BLaER1 (cell line): Measurements from ENCODE around the gene RBM5.

Experiments used
- H3K27ac ChIP-seq: shearing (Covaris generic); formaldehyde crosslinking; 2 replicates; pipeline ENCODE4 v1.8.1; 2022
- H3K27me3 ChIP-seq: shearing (Covaris generic); formaldehyde crosslinking; 2 replicates; pipeline ENCODE4 v1.8.1; 2022
- H3K36me3 ChIP-seq: shearing (Covaris generic); formaldehyde crosslinking; 2 replicates; pipeline ENCODE4 v1.8.1; 2022
- H3K4me1 ChIP-seq: shearing (Covaris generic); formaldehyde crosslinking; 2 replicates; pipeline ENCODE4 v1.8.1; 2022
- H3K4me2 ChIP-seq: shearing (Covaris generic); formaldehyde crosslinking; 2 replicates; pipeline ENCODE4 v1.8.1; 2022
- H3K4me3 ChIP-seq: shearing (Covaris generic); formaldehyde crosslinking; 2 replicates; pipeline ENCODE4 v1.8.1; 2022
- H3K9ac ChIP-seq: shearing (Covaris generic); formaldehyde crosslinking; 2 replicates; pipeline ENCODE4 v1.8.1; 2022
- H3K9me3 ChIP-seq: shearing (Covaris generic); formaldehyde crosslinking; 2 replicates; pipeline ENCODE4 v1.8.1; 2022
- H4K20me1 ChIP-seq: shearing (Covaris generic); formaldehyde crosslinking; 2 replicates; pipeline ENCODE4 v1.8.1; 2022
- Cebpa-rat ChIP-seq: shearing (Covaris generic); IDR thresholded peaks from 2 replicates; pipeline ENCODE4 v1.8.1; 2022

The RBM5 gene

GRCh38 chr3:50157827-50158529 is 69.3 kb downstream of the RBM5 start:
- H3K4me2 ChIP-seq: peak overlapping the region; percentile 98
- peaks cover 42% of the 10 kb centered on the region for H4K20me1 ChIP-seq
- TF ChIP-seq Cebpa-rat: no peak
- peaks cover 11% of the 10 kb centered on the region for H3K27me3 ChIP-seq
- H3K4me3 ChIP-seq: peak overlapping the region; percentile 79
- peak overlapping the region; percentile 85 for H3K9ac ChIP-seq
- peak overlapping the region; percentile 85 for H3K27ac ChIP-seq
- H3K36me3 ChIP-seq: peaks cover 42% of the 10 kb centered on the region
- peaks cover 80% of the 10 kb centered on the region for H3K4me1 ChIP-seq
- H3K9me3 ChIP-seq: no peaks in the 10 kb centered on the region

- no peak for TF ChIP-seq Cebpa-rat
- H3K4me1 ChIP-seq: peaks cover 86% of the 10 kb centered on the region
- peak overlapping the region; percentile 98 for H3K4me2 ChIP-seq
These were observed 69.9 kb downstream of the RBM5 start for GRCh38 chr3:50158530-50159146.

GRCh38 chr3:50160561-50160983 is 71.9 kb downstream of the RBM5 start:
- H3K36me3 ChIP-seq: peaks cover 57% of the 10 kb centered on the region
- H3K4me3 ChIP-seq: no peak overlapping the region
- H3K4me1 ChIP-seq: peaks cover 99% of the 10 kb centered on the region
- peak overlapping the region; percentile 98 for H3K4me2 ChIP-seq
- TF ChIP-seq Cebpa-rat: no peak
- no peak overlapping the region for H3K9ac ChIP-seq
- H3K27me3 ChIP-seq: no peaks in the 10 kb centered on the region
- H3K27ac ChIP-seq: peak overlapping the region; percentile 53
- no peaks in the 10 kb centered on the region for H3K9me3 ChIP-seq
- H4K20me1 ChIP-seq: peaks cover 66% of the 10 kb centered on the region

More at GRCh38 chr3:50158530-50159146, 69.9 kb downstream of the RBM5 start:
- H3K9ac ChIP-seq: peak overlapping the region; percentile 85; the same call in 1 of the 2 replicates
- peaks cover 9% of the 10 kb centered on the region for H3K27me3 ChIP-seq
- peaks cover 48% of the 10 kb centered on the region for H4K20me1 ChIP-seq
- H3K27ac ChIP-seq: peak overlapping the region; percentile 85
- H3K4me3 ChIP-seq: no peak overlapping the region
- H3K36me3 ChIP-seq: peaks cover 47% of the 10 kb centered on the region
- no peaks in the 10 kb centered on the region for H3K9me3 ChIP-seq

- TF ChIP-seq Cebpa-rat: no peak
- Histone ChIP-seq H4K20me1 (peaks cover 60% of the 10 kb centered on the region), H3K27me3 (no peaks in the 10 kb centered on the region), H3K9ac (0 out of 2 replicates have a peak overlapping the region, but pooled peaks have one; percentile 27), H3K4me1 (peaks cover 100% of the 10 kb centered on the region), H3K27ac (peak overlapping the region; percentile 53), H3K36me3 (peaks cover 57% of the 10 kb centered on the region), H3K4me3 (no peak overlapping the region), H3K9me3 (no peaks in the 10 kb centered on the region), H3K4me2 (peak overlapping the region; percentile 98)
These were observed 72.6 kb downstream of the RBM5 start for GRCh38 chr3:50161320-50161719.

- Histone ChIP-seq H4K20me1 (peaks cover 57% of the 10 kb centered on the region), H3K4me1 (peaks cover 100% of the 10 kb centered on the region), H3K36me3 (peaks cover 57% of the 10 kb centered on the region), H3K9me3 (no peaks in the 10 kb centered on the region), H3K27me3 (no peaks in the 10 kb centered on the region), H3K4me3 (no peak overlapping the region), H3K9ac (peak overlapping the region; percentile 60), H3K27ac (peak overlapping the region; percentile 86), H3K4me2 (peak overlapping the region; percentile 96)
- no peak for TF ChIP-seq Cebpa-rat
These were observed 73.5 kb downstream of the RBM5 start for GRCh38 chr3:50162034-50162883.

- H3K36me3 ChIP-seq: peaks cover 64% of the 10 kb centered on the region
- TF ChIP-seq Cebpa-rat: no peak
- H3K4me1 ChIP-seq: peaks cover 100% of the 10 kb centered on the region
- H3K4me3 ChIP-seq: no peak overlapping the region
- peaks cover 56% of the 10 kb centered on the region for H4K20me1 ChIP-seq
- no peaks in the 10 kb centered on the region; the same call in 1 of the 2 replicates for H3K27me3 ChIP-seq
- peak overlapping the region; percentile 60 for H3K9ac ChIP-seq
- H3K4me2 ChIP-seq: peak overlapping the region; percentile 96
- peak overlapping the region; percentile 86 for H3K27ac ChIP-seq
- H3K9me3 ChIP-seq: no peaks in the 10 kb centered on the region
These were observed 75.1 kb downstream of the RBM5 start for GRCh38 chr3:50163572-50164455.

- Histone ChIP-seq H3K27ac (peak overlapping the region; percentile 86), H3K4me3 (no peak overlapping the region), H4K20me1 (peaks cover 54% of the 10 kb centered on the region), H3K4me2 (peak overlapping the region; percentile 96), H3K9ac (peak overlapping the region; percentile 19; the same call in 1 of the 2 replicates), H3K9me3 (no peaks in the 10 kb centered on the region), H3K27me3 (no peaks in the 10 kb centered on the region; the same call in 1 of the 2 replicates), H3K36me3 (peaks cover 64% of the 10 kb centered on the region), H3K4me1 (peaks cover 100% of the 10 kb centered on the region)
- no peak for TF ChIP-seq Cebpa-rat
These were observed 75.8 kb downstream of the RBM5 start for GRCh38 chr3:50164481-50164880.

GRCh38 chr3:50164984-50165909 is 76.5 kb downstream of the RBM5 start:
- peak overlapping the region; percentile 56 for H3K4me3 ChIP-seq
- peak overlapping the region; percentile 86 for H3K27ac ChIP-seq
- H3K4me1 ChIP-seq: peaks cover 100% of the 10 kb centered on the region
- no peaks in the 10 kb centered on the region for H3K9me3 ChIP-seq
- H3K27me3 ChIP-seq: no peaks in the 10 kb centered on the region; the same call in 1 of the 2 replicates
- peaks cover 54% of the 10 kb centered on the region for H4K20me1 ChIP-seq
- peaks cover 57% of the 10 kb centered on the region for H3K36me3 ChIP-seq
- TF ChIP-seq Cebpa-rat: no peak
- peak overlapping the region; percentile 96 for H3K4me2 ChIP-seq
- H3K9ac ChIP-seq: peak overlapping the region; percentile 72
